Stimulated activated CD4-positive, alpha-beta T cell treated with anti-CD3 and anti-CD28 coated beads, Interleukin-12 subunit alpha, Interleukin-12 subunit beta, amount 100 ng/mL, for 24 hours (primary cell): ENCODE results near the gene PARD6G.

Experiments
- DNase-seq, 2 experiments: peaks; one replicate each; pipeline ENCODE4 v3.0.0-alpha.2; 2020; ENCODE audit warnings: low read depth in 2 of 2

Gene PARD6G

GRCh38 chr18:80108739-80109675, 138.3 kb downstream of the PARD6G start, which contains the start of gene ADNP2:
Gene ADNP2 (plus strand): TSS chr18:80109262. CDS start chr18:80117543, 8,281 bp downstream.
- DNase-seq: peak; percentile 62 to 79

- DNase-seq: no peak
Observed at GRCh38 chr18:80108121-80108536, 139.2 kb downstream of the PARD6G start.

- DNase-seq: no peak
Observed at GRCh38 chr18:80107426-80107825, 139.9 kb downstream of the PARD6G start.
